Measurements from ENCODE around the gene PNMA6E. TPM values are rescaled to one million over a fixed set of nuclear protein-coding genes. Genes with fewer than 3 reads are reported as not detected.
"Not testable (repeated sequence)": the region's sequence is repeated elsewhere in the genome, so short reads cannot be mapped to it uniquely, and the experiment has no call there.

Gene PNMA6E
- total RNA-seq, 4 donors from 2014 or later, result not detected

DNA sequence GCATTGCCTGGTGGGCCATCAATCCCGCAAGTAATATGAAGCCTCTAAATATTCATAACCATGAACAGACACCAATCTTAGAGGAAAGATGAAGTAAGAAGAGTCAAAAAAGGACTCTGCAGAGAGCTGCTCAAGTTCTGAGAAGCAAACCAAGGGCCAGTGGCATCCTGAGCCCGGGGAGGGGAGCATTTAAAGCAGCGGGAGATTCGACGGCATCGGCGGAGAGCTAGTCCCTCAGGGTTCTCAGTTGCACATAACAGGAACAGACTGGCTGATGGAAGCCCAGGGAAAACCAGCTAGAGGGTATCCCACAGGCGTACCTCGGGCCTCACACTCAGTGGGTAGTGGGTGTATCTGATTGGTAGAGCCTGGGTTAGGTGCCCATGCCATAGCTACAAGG lies 4.9 kb upstream of the PNMA6E start:
- no peak overlapping the region for H3K27ac ChIP-seq
- TF ChIP-seq POLR2A (IDR thresholded peaks at IDR 0.05), result no peak
- TF ChIP-seq, protein P1, sequence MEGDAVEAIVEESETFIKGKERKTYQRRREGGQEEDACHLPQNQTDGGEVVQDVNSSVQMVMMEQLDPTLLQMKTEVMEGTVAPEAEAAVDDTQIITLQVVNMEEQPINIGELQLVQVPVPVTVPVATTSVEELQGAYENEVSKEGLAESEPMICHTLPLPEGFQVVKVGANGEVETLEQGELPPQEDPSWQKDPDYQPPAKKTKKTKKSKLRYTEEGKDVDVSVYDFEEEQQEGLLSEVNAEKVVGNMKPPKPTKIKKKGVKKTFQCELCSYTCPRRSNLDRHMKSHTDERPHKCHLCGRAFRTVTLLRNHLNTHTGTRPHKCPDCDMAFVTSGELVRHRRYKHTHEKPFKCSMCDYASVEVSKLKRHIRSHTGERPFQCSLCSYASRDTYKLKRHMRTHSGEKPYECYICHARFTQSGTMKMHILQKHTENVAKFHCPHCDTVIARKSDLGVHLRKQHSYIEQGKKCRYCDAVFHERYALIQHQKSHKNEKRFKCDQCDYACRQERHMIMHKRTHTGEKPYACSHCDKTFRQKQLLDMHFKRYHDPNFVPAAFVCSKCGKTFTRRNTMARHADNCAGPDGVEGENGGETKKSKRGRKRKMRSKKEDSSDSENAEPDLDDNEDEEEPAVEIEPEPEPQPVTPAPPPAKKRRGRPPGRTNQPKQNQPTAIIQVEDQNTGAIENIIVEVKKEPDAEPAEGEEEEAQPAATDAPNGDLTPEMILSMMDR (IDR thresholded peaks at IDR 0.05), result no peak
- no peaks in the 10 kb centered on the region for H3K4me1 ChIP-seq
- no peaks in the 10 kb centered on the region for H3K9me3 ChIP-seq
- no peak for DNase-seq
- no peaks in the 10 kb centered on the region for H3K27me3 ChIP-seq
- no peak overlapping the region for H3K4me3 ChIP-seq
- H3K36me3 ChIP-seq, result no peaks in the 10 kb centered on the region

DNA sequence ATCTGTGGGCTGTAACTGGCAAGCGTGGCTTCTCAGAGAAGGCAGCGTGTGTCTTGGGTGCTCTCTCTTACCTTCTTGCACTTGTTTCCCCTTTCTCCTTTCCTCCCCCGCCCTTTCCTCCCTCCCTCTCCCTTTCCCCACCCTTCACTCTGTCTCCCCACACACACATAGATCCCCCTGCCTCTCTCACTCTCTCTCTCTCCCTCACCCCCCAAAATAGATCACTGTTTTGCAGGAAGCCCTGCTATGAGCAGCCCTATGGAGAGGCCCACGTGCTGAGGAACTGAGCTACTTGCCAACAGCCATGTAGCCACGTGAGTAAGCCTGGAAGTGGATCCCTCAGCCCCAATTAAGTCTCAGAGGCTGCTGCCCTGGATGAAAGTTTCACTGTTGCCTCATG lies 4.3 kb upstream of the PNMA6E start:
- H3K9me3 ChIP-seq, result no peaks in the 10 kb centered on the region
- no peaks in the 10 kb centered on the region for H3K36me3 ChIP-seq
- TF ChIP-seq, protein P1 (IDR thresholded peaks at IDR 0.05), result no peak
- TF ChIP-seq POLR2A (IDR thresholded peaks at IDR 0.05), result no peak
- no peaks in the 10 kb centered on the region for H3K27me3 ChIP-seq
- H3K4me3 ChIP-seq, result no peak overlapping the region
- H3K4me1 ChIP-seq, result no peaks in the 10 kb centered on the region
- no peak overlapping the region for H3K27ac ChIP-seq
- no peak for DNase-seq

DNA sequence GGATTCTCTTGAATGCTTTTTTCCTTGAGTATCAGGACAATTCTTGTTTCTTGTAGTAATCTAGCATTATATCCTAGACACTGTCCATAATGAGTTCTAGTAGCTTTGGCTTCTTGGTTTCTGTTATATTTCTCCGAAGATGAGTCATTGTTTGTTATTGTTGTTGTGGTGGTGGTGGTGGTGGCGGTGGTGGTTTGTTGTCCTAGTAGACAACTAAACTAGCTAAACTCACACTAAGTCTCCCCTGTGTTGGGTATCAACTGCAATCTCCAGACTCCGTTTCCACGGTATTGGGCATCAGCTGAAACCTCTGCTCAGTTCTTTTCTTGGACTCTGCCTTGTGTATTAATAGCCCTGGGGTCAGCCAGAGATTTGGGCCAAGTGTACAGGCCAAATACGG lies 3.2 kb upstream of the PNMA6E start:
- not testable (repeated sequence) for H3K4me1 ChIP-seq, H3K9me3 ChIP-seq, DNase-seq, H3K4me3 ChIP-seq, H3K36me3 ChIP-seq, H3K27me3 ChIP-seq, H3K27ac ChIP-seq

DNA sequence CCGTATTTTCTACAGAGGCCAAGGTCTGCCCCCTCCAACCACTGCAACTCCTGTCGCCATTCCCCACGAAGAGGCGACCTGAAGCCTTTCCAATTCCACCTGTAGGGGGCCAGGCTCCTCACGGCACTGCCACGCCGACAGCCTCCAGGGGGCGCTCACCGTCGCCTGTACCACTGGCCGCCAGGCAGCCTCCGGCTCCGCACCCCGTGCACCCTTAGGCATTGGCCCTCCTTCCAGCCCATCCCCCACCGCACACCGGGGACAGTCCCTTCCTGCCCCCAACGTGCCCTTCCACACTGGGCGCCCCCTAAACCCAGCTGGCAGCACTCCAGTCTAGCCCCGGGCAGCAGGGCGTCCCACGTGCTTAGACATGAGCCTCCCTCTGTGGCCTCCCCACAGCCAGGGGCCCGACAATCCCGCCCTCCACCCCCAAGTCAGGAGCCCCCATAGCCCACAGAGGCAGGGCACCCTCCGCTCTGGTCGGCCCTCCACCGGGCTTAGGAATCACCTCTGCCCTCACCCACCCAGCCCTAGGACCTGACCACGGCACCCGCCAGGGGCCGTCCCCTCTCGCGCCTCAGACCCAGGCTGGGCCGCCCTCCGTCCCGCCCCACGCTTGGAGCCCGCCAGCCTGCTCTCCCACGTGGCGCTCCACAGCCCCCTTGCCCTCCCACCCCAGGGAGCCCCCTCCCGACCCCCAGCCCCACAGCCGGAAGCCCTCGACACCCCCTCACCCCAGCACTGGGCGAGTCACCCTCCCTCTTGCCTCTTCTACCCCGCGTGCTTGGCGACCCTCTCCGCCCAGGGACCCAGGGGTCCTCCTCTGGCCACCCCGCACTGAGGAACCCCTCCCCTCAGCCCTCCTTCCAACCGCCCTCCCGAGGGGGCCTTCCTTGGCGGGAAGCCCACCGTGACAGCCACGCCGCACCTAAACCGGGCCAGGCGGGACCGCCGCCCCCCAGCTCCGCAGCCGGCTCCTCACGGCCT lies 711 bp downstream of the PNMA6E start:
- Histone ChIP-seq H3K4me1 (no peaks in the 10 kb centered on the region), H3K27ac (no peak overlapping the region), H3K36me3 (no peaks in the 10 kb centered on the region), H3K9me3 (no peaks in the 10 kb centered on the region), H3K4me3 (no peak overlapping the region), H3K27me3 (no peaks in the 10 kb centered on the region)
- TF ChIP-seq POLR2A (IDR thresholded peaks at IDR 0.05), result no peak
- TF ChIP-seq, protein P1 (IDR thresholded peaks at IDR 0.05), result peak in 5 of 6 experiments; percentile 44 to 64 (median 52)
- peak in 2 of 3 donors; percentile 20 to 66 for DNase-seq

DNA sequence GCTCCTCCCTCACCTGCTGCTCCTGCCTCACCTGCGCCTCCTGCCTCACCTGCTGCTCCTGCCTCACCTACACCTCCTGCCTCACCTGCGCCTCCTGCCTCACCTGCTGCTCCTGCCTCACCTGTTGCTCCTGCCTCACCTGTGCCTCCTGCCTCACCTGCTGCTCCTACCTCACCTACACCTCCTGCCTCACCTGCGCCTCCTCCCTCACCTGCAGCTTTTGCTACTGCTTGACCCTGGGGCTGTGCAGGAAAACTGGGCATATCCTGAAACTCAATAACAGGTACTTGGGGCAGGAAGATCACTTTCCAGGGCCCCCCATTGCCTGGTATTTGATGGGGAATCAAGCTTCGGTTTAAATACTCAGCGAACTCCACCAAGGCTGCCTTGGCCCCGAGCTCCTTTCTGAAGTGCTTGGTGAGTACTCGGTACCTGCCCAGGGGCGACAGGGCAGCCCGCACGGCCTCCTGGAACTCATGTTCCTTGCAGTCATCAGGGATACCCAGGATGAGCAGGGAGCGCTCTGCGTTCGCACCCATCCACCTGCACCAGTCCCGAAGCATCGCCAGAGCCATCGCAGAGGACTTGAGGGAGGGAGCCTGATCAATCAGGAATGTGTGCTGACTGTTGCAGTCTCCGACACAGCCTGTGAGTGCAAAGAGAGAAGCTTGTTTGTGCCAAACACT lies 2.7 kb downstream of the PNMA6E start:
- no peaks in the 10 kb centered on the region for H3K27me3 ChIP-seq
- TF ChIP-seq, protein P1 (IDR thresholded peaks at IDR 0.05), result no peak
- no peak for TF ChIP-seq POLR2A (IDR thresholded peaks at IDR 0.05)
- DNase-seq, result no peak

More for the DNA sequence above, 2.7 kb downstream of the PNMA6E start:
- H3K9me3 ChIP-seq, result no peaks in the 10 kb centered on the region
- no peak overlapping the region for H3K4me3 ChIP-seq
- H3K27ac ChIP-seq, result no peak overlapping the region
- H3K4me1 ChIP-seq, result no peaks in the 10 kb centered on the region
- H3K36me3 ChIP-seq, result no peaks in the 10 kb centered on the region
